OCI-LY3 (cell line): ENCODE results near the gene PIK3R5.

ENCODE experiments used
- CTCF ChIP-seq: fragments of 200-600, 300-600 bp; sonication (generic); IDR thresholded peaks from 2 replicates; pipeline ENCODE4 v1.5.1; 2014; ENCODE audit warnings: antibody characterized with exemption, low read length, low read depth
- EZH2phosphoT487 ChIP-seq: fragments of 200-600 bp; shearing (Covaris generic); IDR thresholded peaks from 2 replicates; pipeline ENCODE4 v1.6.1; 2018; ENCODE audit warnings: antibody characterized with exemption, mixed run types, low read depth

DNA sequence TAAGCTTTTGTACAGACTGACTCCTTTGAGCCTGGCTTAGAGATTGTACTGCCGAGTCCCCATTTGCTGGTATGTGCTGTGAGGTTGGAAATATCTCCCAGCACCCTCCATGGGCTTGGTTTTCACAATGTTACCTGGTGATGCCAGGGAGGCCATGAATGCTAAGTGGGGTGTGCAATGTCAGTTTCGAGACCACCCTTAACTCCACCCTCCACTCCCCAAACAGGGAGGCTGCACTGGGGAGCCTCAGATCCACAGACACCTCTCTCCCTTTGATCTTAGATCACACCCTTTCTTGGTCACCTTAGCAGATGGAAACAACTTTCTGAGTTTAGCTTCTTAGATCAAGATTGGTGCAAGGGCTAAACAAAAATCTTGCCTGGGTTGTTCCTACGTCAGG is 69.4 kb downstream of the PIK3R5 start:
- no peak for TF ChIP-seq CTCF
- no peak for TF ChIP-seq EZH2phosphoT487
